GM12878 (cell line): ENCODE data around the gene LPCAT2. TPM values are rescaled to one million over a fixed set of nuclear protein-coding genes. Genes with fewer than 3 reads are reported as not detected.

Source experiments
- ATAC-seq: fragments of 200-7000 bp; cut with Tn5 transposase; 3 replicates; pipeline ENCODE4 v1.9.1; 2020; ENCODE audit warnings: mild to moderate bottlenecking, moderate library complexity
- BruUV-seq: library from RNA; stranded (reverse); fragments of 400-500 nt; replicated peaks from 2 replicates; lab custom pipeline; 2021; lab: Mats Ljungman, UMichigan
- CTCF ChIA-PET: fragments of 300-600 bp; sonication (Branson Sonifier 250); formaldehyde crosslinking; extraction: SDS; loops from one replicate; lab custom pipeline; 2021; ENCODE audit warnings: inconsistent platforms; lab: Yijun Ruan, JAX
- POLR2A ChIA-PET: fragments of 350-600 bp; formaldehyde crosslinking; extraction: SDS; loops from one replicate; lab custom pipeline; 2021; ENCODE audit warnings: inconsistent platforms; lab: Charles Lee
- RAD21 ChIA-PET: fragments of 300-600 bp; sonication (Branson Sonifier 250); formaldehyde crosslinking; loops from one replicate; lab custom pipeline; 2023; ENCODE audit warnings: antibody characterized with exemption; ENCODE audit not compliant: unreplicated experiment; lab: Charles Lee
- SMC1A ChIA-PET: fragments of 300-600 bp; sonication (Branson Sonifier 250); formaldehyde crosslinking; loops from one replicate; lab custom pipeline; 2023; ENCODE audit not compliant: unreplicated experiment, uncharacterized antibody; lab: Charles Lee
- DNase-seq: peaks from one replicate; pipeline ENCODE4 v3.0.0-alpha.2; 2011; ENCODE audit warnings: low read depth, low spot score
- FAIRE-seq: peaks from 3 replicates; lab custom pipeline; 2011; peaks lifted over from hg19 to GRCh38; lab: Jason Lieb, UNC
- H2AFZ ChIP-seq: 2 replicates; pipeline ENCODE4 v1.6.0; 2011; ENCODE audit warnings: low read depth, low read length, control low read depth; ENCODE audit not compliant: control insufficient read depth
- H3K27ac ChIP-seq: 2 replicates; pipeline ENCODE4 v1.5.1; 2011; ENCODE audit warnings: control low read depth; ENCODE audit not compliant: control insufficient read depth, insufficient read depth
- H3K27me3 ChIP-seq, 2 experiments: replicated peaks in 1 of 2; 2 replicates each; pipeline versions ENCODE4 v1.6.0 to v1.6.1; 2011; ENCODE audit warnings: low read length in 1 of 2; ENCODE audit not compliant: control insufficient read depth in 2 of 2, insufficient read depth in 2 of 2
- H3K36me3 ChIP-seq, 2 experiments: 2 replicates each; pipeline ENCODE4 v1.5.1; 2011; ENCODE audit warnings: low read length in 1 of 2; ENCODE audit not compliant: control insufficient read depth in 2 of 2, insufficient read depth in 2 of 2
- H3K4me1 ChIP-seq: 2 replicates; pipeline ENCODE4 v1.6.1; 2011; ENCODE audit warnings: mild to moderate bottlenecking, low read length, moderate library complexity, mixed read lengths; ENCODE audit not compliant: control insufficient read depth, insufficient read depth
- H3K4me2 ChIP-seq: 2 replicates; pipeline ENCODE4 v1.6.0; 2011; ENCODE audit warnings: control low read depth; ENCODE audit not compliant: control insufficient read depth, insufficient read depth
- H3K4me3 ChIP-seq: fragments of 200-600 bp; sonication (generic); 2 replicates; pipeline ENCODE4 v1.5.1; 2016
- H3K79me2 ChIP-seq: 2 replicates; pipeline ENCODE4 v1.6.0; 2011; ENCODE audit warnings: low read length; ENCODE audit not compliant: control insufficient read depth, insufficient read depth
- H3K9ac ChIP-seq: 2 replicates; pipeline ENCODE4 v1.8.0; 2011; ENCODE audit warnings: low read length, control low read depth, mixed read lengths; ENCODE audit not compliant: control insufficient read depth, insufficient read depth
- H3K9me3 ChIP-seq: replicated peaks from 3 replicates; pipeline ENCODE4 v1.5.1; 2011; ENCODE audit warnings: mild to moderate bottlenecking, low read length; ENCODE audit not compliant: control insufficient read depth, insufficient read depth
- H4K20me1 ChIP-seq: 2 replicates; pipeline ENCODE4 v1.6.0; 2011; ENCODE audit not compliant: control insufficient read depth, insufficient read depth
- CBX3 ChIP-seq: fragments of 200-600 bp; sonication (generic); IDR thresholded peaks from 2 replicates; pipeline ENCODE4 v1.6.1; 2016; ENCODE audit warnings: low read depth, borderline replicate concordance
- IKZF1 ChIP-seq: fragments of 450-650 bp; conservative IDR thresholded peaks from 2 replicates; pipeline ENCODE4 v1.6.1; 2017; ENCODE audit warnings: antibody characterized with exemption, mild to moderate bottlenecking
- MEF2A ChIP-seq: IDR thresholded peaks from 2 replicates; pipeline ENCODE4 v1.6.1; 2011; ENCODE audit warnings: low read depth, mild to moderate bottlenecking, low read length, moderate library complexity; ENCODE audit not compliant: insufficient read depth
- POLR2AphosphoS2 ChIP-seq: IDR thresholded peaks from 2 replicates; pipeline ENCODE4 v1.6.1; 2011; ENCODE audit warnings: low read depth, mild to moderate bottlenecking, low read length, improper control_type of control experiment, moderate library complexity
- STAT3 ChIP-seq: IDR thresholded peaks from 2 replicates; pipeline ENCODE4 v1.6.1; 2011; ENCODE audit warnings: low read depth, low read length, improper control_type of control experiment
- WGBS: methylation state at CpG from one replicate; pipeline ENCODE4 v1.1.6; 2016; ENCODE audit warnings: low lambda C conversion rate; ENCODE audit not compliant: insufficient replicate concordance, insufficient coverage; ENCODE audit errors: missing lambda C conversion rate; 5-methylcytosine and 5-hydroxymethylcytosine counted together
- in situ Hi-C: fragments of 300-500 bp; cut with MboI; formaldehyde crosslinking; loops from 9 replicates; pipeline ENCODE4 v1.14.3; 2018; ENCODE audit warnings: mixed read lengths
- intact Hi-C: fragments of 100-400 bp; cut with micrococcal nuclease; formaldehyde crosslinking; loops from one replicate; pipeline ENCODE4 v1.14.2; 2022; ENCODE audit not compliant: unreplicated experiment
- polyA plus RNA-seq, 11 experiments: library from polyadenylated mRNA; depleted of rRNA in 4 of 11; unstranded in 6 of 11; stranded (reverse) in 5 of 11; fragments of >200 nt; fragmentation: Nextera tagmentation in 4 of 11; fragmentation: Illumina TruSeq in 1 of 11; extraction: Ambion mirVana in 4 of 11; extraction: Trizol in 1 of 11; gene quantifications; 1 replicate in 1 of 11; 2 replicates in 10 of 11; pipeline versions ENCODE4 v1.2.1 to v1.2.3, GENCODE V29; 2011 to 2016; ENCODE audit warnings: inconsistent platforms in 2 of 11, missing spikeins in 2 of 11, low read depth in 1 of 11
- total RNA-seq, 4 experiments: library from RNA; depleted of rRNA in 3 of 4; stranded (reverse); fragments of >200 nt in 3 of 4; fragmentation: Illumina TruSeq in 1 of 4; extraction: Trizol in 1 of 4; gene quantifications; 2 replicates each; pipeline versions ENCODE4 v1.2.1 to v1.2.3, GENCODE V29; 2013 to 2021

The LPCAT2 gene
- total and polyA plus RNA-seq, 10 of the 15 experiments (the other 5 are each of a cell fraction or from before 2014, with no cell fraction given) = 0.01 TPM; not detected in 9

- Histone ChIP-seq H3K79me2 (no peaks in the 10 kb centered on the region), H3K9ac (no peak overlapping the region), H4K20me1 (no peaks in the 10 kb centered on the region), H3K27ac (no peak overlapping the region), H3K4me2 (no peak overlapping the region), H3K36me3 (no peaks in the 10 kb centered on the region), H2AFZ (no peak overlapping the region), H3K27me3 (no peaks in the 10 kb centered on the region), H3K4me1 (no peaks in the 10 kb centered on the region; the same call in 1 of the 2 replicates), H3K9me3 (no peaks in the 10 kb centered on the region), H3K4me3 (no peak overlapping the region)
- ATAC-seq (no peak), DNase-seq (no peak), FAIRE-seq (no peak)
- TF ChIP-seq MEF2A (no peak), CBX3 (no peak), STAT3 (no peak), POLR2AphosphoS2 (no peak), IKZF1 (no peak)
- SMC1A ChIA-PET = no interaction called here
- BruUV-seq = no TSS peak
- CTCF ChIA-PET = interaction anchor here (0.7 to 1.9 kb wide), 4 partner anchors 137 to 361 kb away, joined by 3 to 9 read pairs (median 4); no protein-coding TSS in a partner anchor
- intact Hi-C loops (loop anchor here (10.0 kb wide), 2 partner anchors 846 to 1914 kb away; no protein-coding TSS in a partner anchor), in situ Hi-C loops (loop anchor here (5.0 to 10.0 kb wide), 3 partner anchors 234 to 846 kb away; no protein-coding TSS in a partner anchor)
- POLR2A ChIA-PET = no interaction called here
- RAD21 ChIA-PET = no interaction called here
- WGBS = 6% methylated on average over 7 of the region's 7 CpGs
These were observed 40.4 kb upstream of the LPCAT2 start for GRCh38 chr16:55468352-55468990.
